ENCODE data around the gene ZNF112.

DNA sequence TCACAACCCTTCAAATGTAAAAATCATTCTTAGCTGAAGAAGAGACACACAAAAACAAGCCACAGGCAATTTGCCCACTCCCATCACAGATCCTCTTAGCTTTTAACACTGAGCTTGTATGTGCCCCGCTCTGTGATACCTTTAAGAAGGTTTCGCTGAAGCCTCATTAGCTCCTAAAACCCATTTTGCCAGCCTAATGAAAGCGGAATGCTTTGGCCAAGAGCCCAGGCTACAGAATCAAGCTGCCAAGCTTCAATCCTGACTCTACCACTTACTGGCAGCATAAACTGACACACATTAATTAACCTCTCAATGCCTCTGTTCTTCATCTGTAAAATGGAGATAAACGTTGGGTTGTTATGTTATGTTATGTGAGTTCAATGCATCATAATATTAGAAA lies 10.5 kb downstream of the ZNF112 start:
- TF ChIP-seq, protein P1, sequence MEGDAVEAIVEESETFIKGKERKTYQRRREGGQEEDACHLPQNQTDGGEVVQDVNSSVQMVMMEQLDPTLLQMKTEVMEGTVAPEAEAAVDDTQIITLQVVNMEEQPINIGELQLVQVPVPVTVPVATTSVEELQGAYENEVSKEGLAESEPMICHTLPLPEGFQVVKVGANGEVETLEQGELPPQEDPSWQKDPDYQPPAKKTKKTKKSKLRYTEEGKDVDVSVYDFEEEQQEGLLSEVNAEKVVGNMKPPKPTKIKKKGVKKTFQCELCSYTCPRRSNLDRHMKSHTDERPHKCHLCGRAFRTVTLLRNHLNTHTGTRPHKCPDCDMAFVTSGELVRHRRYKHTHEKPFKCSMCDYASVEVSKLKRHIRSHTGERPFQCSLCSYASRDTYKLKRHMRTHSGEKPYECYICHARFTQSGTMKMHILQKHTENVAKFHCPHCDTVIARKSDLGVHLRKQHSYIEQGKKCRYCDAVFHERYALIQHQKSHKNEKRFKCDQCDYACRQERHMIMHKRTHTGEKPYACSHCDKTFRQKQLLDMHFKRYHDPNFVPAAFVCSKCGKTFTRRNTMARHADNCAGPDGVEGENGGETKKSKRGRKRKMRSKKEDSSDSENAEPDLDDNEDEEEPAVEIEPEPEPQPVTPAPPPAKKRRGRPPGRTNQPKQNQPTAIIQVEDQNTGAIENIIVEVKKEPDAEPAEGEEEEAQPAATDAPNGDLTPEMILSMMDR (conservative IDR thresholded peaks at IDR 0.05; ENCODE audit: low read depth, low read length), result no peak
- TF ChIP-seq EZH2 (IDR thresholded peaks at IDR 0.05; ENCODE audit: borderline replicate concordance, low read depth, low read length, poor library complexity, severe bottlenecking), result no peak
